Measurements from ENCODE around the gene SULT1C4.

Gene SULT1C4

GRCh38 chr2:108370080-108370479 lies 7.7 kb upstream of the SULT1C4 start:
- DNase-seq (ENCODE audit: low read depth in 2 of 2) = no peak

GRCh38 chr2:108376774-108377173 lies 980 bp upstream of the SULT1C4 start:
- DNase-seq (ENCODE audit: low read depth in 2 of 2) = no peak

- no peak for DNase-seq (ENCODE audit: low read depth in 2 of 2)
Observed at GRCh38 chr2:108377401-108377800, 353 bp upstream of the SULT1C4 start.

- DNase-seq (ENCODE audit: low read depth in 2 of 2) = no peak
Observed at GRCh38 chr2:108378851-108379250, 1.1 kb downstream of the SULT1C4 start.

- DNase-seq (ENCODE audit: low read depth in 2 of 2) = no peak
Observed at GRCh38 chr2:108382196-108382595, 4.4 kb downstream of the SULT1C4 start.

- DNase-seq (ENCODE audit: low read depth in 2 of 2) = no peak
Observed at GRCh38 chr2:108383146-108383830, 5.5 kb downstream of the SULT1C4 start.

- no peak for DNase-seq (ENCODE audit: low read depth in 2 of 2)
Observed at GRCh38 chr2:108384662-108385393, 7.1 kb downstream of the SULT1C4 start.

- DNase-seq (ENCODE audit: low read depth in 2 of 2) = no peak
Observed at GRCh38 chr2:108385411-108386071, 7.8 kb downstream of the SULT1C4 start.

- DNase-seq (ENCODE audit: low read depth in 2 of 2) = no peak
Observed at GRCh38 chr2:108388045-108388444, 10.3 kb downstream of the SULT1C4 start.

GRCh38 chr2:108390340-108390739 lies 12.6 kb downstream of the SULT1C4 start:
- no peak for DNase-seq (ENCODE audit: low read depth in 2 of 2)

- DNase-seq (ENCODE audit: low read depth in 2 of 2) = no peak
Observed at GRCh38 chr2:108392029-108392428, 14.3 kb downstream of the SULT1C4 start.

GRCh38 chr2:108393197-108393596 lies 15.4 kb downstream of the SULT1C4 start:
- DNase-seq (ENCODE audit: low read depth in 2 of 2) = no peak

- DNase-seq (ENCODE audit: low read depth in 2 of 2) = no peak
Observed at GRCh38 chr2:108395155-108395554, 17.4 kb downstream of the SULT1C4 start.

- no peak for DNase-seq (ENCODE audit: low read depth in 2 of 2)
Observed at GRCh38 chr2:108396845-108397244, 19.1 kb downstream of the SULT1C4 start.

GRCh38 chr2:108399479-108399878 lies 21.7 kb downstream of the SULT1C4 start:
- no peak for DNase-seq (ENCODE audit: low read depth in 2 of 2)

- DNase-seq (ENCODE audit: low read depth in 2 of 2) = no peak
Observed at GRCh38 chr2:108401800-108402199, 24.0 kb downstream of the SULT1C4 start.

- DNase-seq (ENCODE audit: low read depth in 2 of 2) = no peak
Observed at GRCh38 chr2:108403494-108403893, 25.7 kb downstream of the SULT1C4 start.

GRCh38 chr2:108404784-108405397 lies 27.1 kb downstream of the SULT1C4 start:
- DNase-seq (ENCODE audit: low read depth in 2 of 2) = no peak

- DNase-seq (ENCODE audit: low read depth in 2 of 2) = no peak
Observed at GRCh38 chr2:108407864-108408729, 30.3 kb downstream of the SULT1C4 start.

GRCh38 chr2:108409768-108410167 lies 32.0 kb downstream of the SULT1C4 start:
- no peak for DNase-seq (ENCODE audit: low read depth in 2 of 2)

GRCh38 chr2:108412995-108413710 lies 35.4 kb downstream of the SULT1C4 start:
- DNase-seq (ENCODE audit: low read depth in 2 of 2) = no peak

Measured in stimulated activated CD8-positive, alpha-beta memory T cell treated with anti-CD3 and anti-CD28 coated beads, Interleukin-2, amount 100 ng/mL, for 48 hours (primary cell).